HCT116 (cell line): ENCODE results near the gene PCDH9.

Source experiments
- CEBPB ChIP-seq: IDR thresholded peaks from 2 replicates; pipeline ENCODE4 v1.6.1; 2012; ENCODE audit warnings: low read depth
- CTCF ChIP-seq, 3 experiments: fragments of 200-600 bp in 1 of 3; sonication (generic) in 1 of 3; IDR thresholded peaks in 2 of 3; conservative IDR thresholded peaks in 1 of 3; 2 replicates each; pipeline ENCODE4 v1.5.1; 2012 to 2017; ENCODE audit warnings: low read depth in 2 of 3, low read length in 2 of 3, antibody characterized with exemption in 1 of 3, borderline replicate concordance in 1 of 3, control low read depth in 1 of 3, mild to moderate bottlenecking in 1 of 3, mixed read lengths in 1 of 3, mixed run types in 1 of 3, moderate library complexity in 1 of 3; ENCODE audit not compliant: insufficient read depth in 1 of 3
- EZH2 ChIP-seq: fragments of 200-600 bp; sonication (generic); IDR thresholded peaks from 2 replicates; pipeline ENCODE4 v1.6.1; 2017; ENCODE audit warnings: antibody characterized with exemption, mixed run types
- EZH2phosphoT487 ChIP-seq: fragments of 200-600 bp; IDR thresholded peaks from 2 replicates; pipeline ENCODE4 v1.6.1; 2018; ENCODE audit warnings: antibody characterized with exemption, borderline replicate concordance
- POLR2A ChIP-seq: IDR thresholded peaks from 2 replicates; pipeline ENCODE4 v1.7.0; 2011; ENCODE audit warnings: borderline replicate concordance; ENCODE audit not compliant: insufficient read depth, insufficient read length; ENCODE audit errors: extremely low read depth
- POLR2AphosphoS5 ChIP-seq: IDR thresholded peaks from 2 replicates; pipeline ENCODE4 v1.6.1; 2011; ENCODE audit warnings: mild to moderate bottlenecking, low read depth, low read length, moderate library complexity
- RAD21 ChIP-seq: IDR thresholded peaks from 2 replicates; pipeline ENCODE4 v1.6.1; 2012; ENCODE audit warnings: low read depth, mild to moderate bottlenecking
- REST ChIP-seq: IDR thresholded peaks from 2 replicates; pipeline ENCODE4 v1.6.1; 2012; ENCODE audit warnings: low read depth
- SRF ChIP-seq: IDR thresholded peaks from 2 replicates; pipeline ENCODE4 v1.6.1; 2012; ENCODE audit warnings: low read depth
- ZBTB33 ChIP-seq: IDR thresholded peaks from 2 replicates; pipeline ENCODE4 v1.6.1; 2011; ENCODE audit warnings: mild to moderate bottlenecking, low read length, moderate library complexity; ENCODE audit not compliant: insufficient replicate concordance; ENCODE audit errors: extremely low read depth
- TF ChIP-seq, protein P1 (sequence below): IDR thresholded peaks from 2 replicates; pipeline ENCODE4 v1.6.1; 2012
- TF ChIP-seq, protein P2 (sequence below): IDR thresholded peaks from 2 replicates; pipeline ENCODE4 v1.6.1; 2012

DNA sequence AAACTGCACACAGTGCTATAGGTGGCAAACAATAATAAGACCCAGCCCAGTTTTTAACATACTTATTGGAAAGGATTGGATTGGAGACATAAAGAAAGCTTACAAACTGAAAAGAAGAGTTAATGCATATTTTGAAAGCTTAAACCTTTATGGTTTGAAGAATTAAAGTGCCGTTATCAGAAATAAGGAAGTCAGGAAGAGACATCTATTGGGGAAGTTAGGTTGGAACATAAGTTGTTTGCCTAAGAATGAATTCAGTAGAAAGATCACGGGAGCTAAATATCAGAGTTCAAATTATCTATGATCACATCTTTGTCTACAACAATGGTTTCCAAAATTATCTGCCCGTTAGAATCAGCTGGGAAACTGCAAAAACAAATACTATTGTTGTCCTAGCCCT is 767.9 kb downstream of the PCDH9 start:
- no peak for TF ChIP-seq POLR2A
- TF ChIP-seq CTCF (IDR thresholded peaks at IDR 0.05 in 2 of 3, conservative IDR thresholded peaks at IDR 0.05 in 1 of 3; ENCODE audit: borderline replicate concordance in 1 of 3, insufficient read depth in 1 of 3, low read depth in 2 of 3, low read length in 2 of 3) = no peak
- TF ChIP-seq EZH2phosphoT487 = no peak
- no peak for TF ChIP-seq EZH2
- no peak for TF ChIP-seq POLR2AphosphoS5
- TF ChIP-seq CEBPB = no peak
- TF ChIP-seq, protein P1, sequence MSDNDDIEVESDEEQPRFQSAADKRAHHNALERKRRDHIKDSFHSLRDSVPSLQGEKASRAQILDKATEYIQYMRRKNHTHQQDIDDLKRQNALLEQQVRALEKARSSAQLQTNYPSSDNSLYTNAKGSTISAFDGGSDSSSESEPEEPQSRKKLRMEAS = no peak
- no peak for TF ChIP-seq REST
- no peak for TF ChIP-seq ZBTB33
- TF ChIP-seq, protein P2, sequence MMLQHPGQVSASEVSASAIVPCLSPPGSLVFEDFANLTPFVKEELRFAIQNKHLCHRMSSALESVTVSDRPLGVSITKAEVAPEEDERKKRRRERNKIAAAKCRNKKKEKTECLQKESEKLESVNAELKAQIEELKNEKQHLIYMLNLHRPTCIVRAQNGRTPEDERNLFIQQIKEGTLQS = no peak
- TF ChIP-seq RAD21 = no peak
- TF ChIP-seq SRF = no peak
